ENCODE results near the gene FCER2.
"Not testable (repeated sequence)": the region's sequence is repeated elsewhere in the genome, so short reads cannot be mapped to it uniquely, and the experiment has no call there.

The FCER2 gene

DNA sequence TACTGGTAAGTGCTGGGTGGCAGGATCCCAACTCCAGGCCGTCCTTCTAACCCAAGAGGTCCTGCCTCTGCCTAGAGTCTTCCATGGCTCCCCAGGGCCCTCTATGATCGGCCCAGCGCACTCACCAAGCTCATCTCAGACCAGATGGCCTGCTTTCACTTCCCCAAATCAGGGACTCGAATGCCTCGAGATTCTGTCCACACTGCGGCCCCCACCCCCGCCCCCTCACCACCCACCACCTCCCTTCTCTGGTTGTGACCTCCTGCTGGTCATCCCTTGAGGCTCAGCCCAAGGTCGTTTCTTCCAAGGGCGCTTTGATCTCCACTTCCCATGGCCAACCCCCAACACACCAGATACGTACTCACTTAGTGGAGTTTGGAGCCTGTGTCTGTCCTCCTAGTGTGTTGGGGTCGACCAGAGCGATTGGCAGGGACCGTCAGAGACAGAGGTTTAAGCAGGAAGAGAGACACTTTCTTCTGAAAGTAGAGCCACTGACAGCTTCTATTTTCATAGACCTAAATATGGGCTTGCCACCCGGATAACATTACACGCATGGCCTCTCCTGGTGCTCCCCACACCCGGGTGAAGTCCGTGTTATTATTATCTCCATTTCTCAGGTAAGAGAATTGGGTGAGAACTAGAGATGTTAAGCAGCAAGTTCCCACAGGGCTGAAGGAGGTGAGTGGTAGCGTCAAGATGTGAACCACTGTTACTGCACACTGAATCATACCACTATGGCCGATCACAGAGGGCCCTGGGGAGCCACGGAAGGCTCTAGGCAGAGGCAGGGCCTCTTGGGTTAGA lies at the start of gene FCER2:
FCER2 (minus strand) TSS at position 478 of the 804 bp plus-strand sequence. CDS start 2,371 bp downstream, outside the sequence.
- FAIRE-seq, result no peak

DNA sequence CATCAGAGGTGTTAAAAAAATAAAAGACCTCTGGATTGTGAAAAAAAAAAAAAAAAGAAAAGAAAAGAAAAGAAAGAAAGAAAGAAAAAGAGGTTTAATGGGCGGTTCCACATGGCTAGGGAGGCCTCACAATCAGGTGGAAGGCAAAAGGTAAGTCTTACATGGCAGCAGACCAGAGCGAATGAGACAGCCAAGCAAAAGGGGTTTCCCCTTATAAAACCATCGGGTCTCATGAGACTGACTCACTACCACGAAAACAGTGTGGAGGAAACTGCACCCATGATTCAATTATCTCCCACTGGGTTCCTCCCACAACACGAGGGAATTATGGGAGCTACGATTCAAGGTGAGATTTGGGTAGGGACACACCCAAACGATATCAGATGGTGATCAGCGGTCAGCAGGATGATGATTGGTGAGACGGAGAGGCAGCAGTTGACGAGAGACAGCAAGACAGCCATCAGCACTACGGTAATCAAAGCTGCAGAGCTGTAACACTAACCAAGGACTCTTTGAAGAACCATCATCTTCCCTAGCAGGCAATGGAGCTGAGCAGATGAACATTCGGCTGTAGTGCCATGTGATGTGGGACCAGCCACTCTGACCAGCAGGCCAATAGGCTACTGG lies 49.3 kb upstream of the FCER2 start:
- no peak for FAIRE-seq

- FAIRE-seq, result no peak
Measured at GRCh38 chr19:7748756-7749155, 46.8 kb upstream of the FCER2 start.

GRCh38 chr19:7748171-7748570 lies 46.2 kb upstream of the FCER2 start:
- FAIRE-seq, result no peak

DNA sequence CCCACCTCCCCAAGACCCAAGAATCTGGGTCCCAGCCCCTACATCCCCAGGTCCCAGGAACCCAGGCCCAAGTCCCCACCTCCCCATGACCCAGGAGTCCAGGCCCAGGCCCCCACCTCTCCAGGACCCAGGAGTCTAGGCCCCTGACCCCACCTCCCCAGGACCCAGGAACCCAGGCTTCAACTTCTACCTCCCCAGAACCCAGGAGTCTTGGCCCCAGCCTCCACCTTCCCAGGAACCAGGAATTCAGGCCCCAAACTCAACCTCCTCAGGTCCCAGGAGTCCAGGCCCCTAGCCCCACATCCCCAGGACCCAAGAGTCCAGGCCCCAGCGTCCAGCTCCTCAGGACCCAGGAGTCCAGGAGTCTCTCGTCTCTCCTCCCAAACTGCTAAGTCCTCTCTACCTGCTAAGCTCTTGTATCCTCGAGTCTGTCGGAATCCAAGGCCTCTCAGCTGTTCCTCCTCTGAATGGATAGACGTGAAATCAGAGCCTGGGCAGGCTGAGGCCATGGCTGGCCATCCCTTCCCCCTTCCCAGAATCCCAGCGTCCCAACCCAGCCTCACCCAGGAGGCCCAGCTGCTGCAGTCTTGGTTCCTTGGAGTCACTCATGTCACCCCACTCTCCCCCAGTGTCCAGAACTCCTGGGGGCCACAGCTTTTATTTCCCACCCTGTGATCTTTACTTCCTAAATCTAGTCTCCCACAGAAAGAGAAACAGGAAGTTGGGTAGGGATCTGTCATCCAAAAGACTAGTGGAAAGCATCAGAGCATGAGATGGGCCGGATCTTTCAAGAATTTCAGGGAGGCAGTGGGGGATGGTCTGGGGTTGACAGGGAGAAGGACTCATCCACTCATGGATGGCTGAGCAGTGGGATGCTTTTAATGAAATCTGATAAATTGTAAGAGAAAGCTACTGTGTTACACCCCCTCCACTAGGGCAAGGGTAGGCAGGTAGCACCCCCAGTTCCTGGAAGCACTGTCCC lies 45.3 kb upstream of the FCER2 start, which contains the start of gene CD209:
CD209 (minus strand) TSS at position 632 of the 982 bp plus-strand sequence; CDS start at position 609, 23 bp downstream.
- no peak for FAIRE-seq

DNA sequence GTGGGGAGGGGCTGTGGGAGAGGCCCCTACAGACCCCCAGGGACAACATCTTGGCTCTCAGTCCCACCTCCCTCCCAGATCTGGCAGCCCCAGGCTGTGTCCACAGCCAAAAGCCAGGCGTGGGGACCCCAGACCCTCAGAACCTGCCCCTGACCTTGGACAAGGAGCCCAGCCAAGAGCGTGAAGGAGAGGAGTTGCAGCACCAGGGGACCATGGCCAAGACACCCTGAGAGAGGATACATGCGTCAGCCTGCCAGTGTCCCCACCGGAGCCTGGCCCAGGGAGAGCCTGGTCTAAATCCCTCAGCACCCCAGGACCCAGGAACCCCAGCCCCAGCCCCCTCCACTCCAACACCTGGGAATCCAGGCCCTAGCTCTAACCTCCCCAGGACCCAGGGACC lies 44.4 kb upstream of the FCER2 start:
- not testable (repeated sequence) for FAIRE-seq

DNA sequence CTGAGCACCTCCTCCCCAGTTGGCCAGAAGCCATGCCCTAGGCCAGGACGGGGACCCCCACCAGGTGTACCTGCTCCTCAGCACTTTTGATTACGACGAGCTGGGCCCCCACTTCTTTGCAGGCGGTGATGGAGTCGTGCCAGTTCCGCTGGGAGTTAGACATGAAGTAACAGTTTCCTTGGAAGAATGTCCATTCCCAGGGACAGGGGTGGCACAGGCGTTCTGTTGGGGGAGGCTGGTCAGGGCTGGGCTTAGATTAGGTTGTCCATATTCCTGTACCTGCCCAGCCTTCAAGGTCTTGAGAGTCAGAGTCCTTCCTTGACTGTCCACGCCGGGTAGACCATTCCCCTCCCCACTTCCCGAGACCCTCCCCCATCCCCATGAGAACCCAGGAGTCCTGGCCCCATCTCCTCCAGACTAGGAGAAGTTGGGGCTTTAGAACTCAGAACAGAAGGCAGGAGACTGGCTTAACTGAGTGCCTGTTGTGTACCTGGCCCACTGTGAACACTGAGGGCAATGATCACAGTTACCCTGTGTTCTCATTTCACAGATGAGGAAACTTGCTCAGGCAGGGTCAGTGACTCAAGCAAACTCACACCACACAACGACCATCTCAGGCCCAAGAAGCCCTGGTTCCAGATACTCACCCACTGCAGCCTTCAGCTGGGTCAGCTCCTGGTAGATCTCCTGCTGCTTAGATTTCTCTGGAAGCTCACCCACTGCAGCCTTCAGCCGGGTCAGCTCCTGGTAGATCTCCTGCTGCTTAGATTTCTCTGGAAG lies 43.1 kb upstream of the FCER2 start:
- FAIRE-seq, result no peak

DNA sequence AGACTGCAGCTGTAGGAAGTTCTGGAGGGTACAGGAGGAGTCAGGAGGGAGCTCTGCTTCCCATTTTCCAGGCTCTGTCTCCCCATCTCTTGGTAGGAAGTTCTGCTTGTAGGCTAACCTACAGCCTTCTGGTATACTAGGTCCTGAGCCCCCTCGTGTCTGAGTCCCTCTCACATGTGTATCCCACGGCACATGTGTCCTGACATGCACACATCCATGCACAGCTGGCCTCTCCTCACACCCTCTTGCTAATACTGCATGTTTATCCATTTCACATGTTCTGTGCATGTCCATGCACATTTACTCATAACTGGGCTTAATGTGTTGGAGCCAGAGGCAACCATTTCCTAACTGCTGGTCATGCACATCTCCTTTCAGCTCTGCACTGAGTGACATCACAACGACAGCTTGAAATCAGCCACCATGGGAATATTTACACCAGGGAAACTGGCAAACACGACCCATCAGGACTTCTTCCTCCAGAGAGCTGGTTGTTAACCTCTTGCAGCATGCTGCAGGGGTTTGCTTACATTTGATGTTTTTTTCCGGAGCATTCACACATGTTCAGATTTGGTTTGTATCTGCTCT lies 42.4 kb upstream of the FCER2 start:
- no peak for FAIRE-seq

DNA sequence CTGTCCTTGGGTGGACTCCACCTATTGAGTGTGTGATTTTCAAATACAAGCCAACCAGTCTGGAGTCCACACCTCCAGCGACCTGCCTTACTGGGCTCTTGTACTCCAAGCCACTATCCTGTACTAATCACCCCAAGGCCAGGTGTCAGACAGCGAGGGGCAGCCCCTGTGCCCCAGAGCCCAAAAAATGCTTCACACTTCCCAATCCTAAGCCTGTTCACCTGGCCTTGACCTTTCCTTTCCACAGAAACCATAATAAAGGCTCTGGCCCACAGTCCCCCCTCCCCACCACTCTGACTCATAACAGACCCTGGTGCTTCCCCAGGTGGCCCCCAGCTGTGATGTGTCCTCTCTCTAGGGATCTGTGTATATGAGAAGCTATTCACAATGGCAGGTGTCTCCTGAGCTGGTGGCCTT lies 41.5 kb upstream of the FCER2 start:
- no peak for FAIRE-seq

- FAIRE-seq, result no peak
Measured at GRCh38 chr19:7742991-7743390, 41.1 kb upstream of the FCER2 start.

- FAIRE-seq, result no peak
Measured at GRCh38 chr19:7742575-7742974, 40.6 kb upstream of the FCER2 start.

DNA sequence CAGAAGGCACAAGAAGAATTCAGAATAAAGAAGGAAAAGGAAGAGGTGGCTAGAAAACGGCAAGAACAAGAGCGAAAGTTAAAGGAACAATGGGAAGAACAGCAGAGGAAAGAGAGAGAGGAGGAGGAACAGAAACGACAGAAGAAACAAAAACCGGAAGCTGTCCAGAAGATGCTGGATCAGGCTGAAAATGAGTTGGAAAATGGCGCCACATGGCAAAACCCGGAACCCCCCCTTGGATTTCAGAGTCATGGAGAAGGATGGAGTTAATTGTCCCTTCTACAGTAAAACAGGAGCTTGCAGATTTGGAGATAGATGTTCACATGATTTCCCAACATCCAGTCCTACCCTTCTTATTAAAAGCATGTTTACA lies 38.7 kb upstream of the FCER2 start:
- no peak for FAIRE-seq

DNA sequence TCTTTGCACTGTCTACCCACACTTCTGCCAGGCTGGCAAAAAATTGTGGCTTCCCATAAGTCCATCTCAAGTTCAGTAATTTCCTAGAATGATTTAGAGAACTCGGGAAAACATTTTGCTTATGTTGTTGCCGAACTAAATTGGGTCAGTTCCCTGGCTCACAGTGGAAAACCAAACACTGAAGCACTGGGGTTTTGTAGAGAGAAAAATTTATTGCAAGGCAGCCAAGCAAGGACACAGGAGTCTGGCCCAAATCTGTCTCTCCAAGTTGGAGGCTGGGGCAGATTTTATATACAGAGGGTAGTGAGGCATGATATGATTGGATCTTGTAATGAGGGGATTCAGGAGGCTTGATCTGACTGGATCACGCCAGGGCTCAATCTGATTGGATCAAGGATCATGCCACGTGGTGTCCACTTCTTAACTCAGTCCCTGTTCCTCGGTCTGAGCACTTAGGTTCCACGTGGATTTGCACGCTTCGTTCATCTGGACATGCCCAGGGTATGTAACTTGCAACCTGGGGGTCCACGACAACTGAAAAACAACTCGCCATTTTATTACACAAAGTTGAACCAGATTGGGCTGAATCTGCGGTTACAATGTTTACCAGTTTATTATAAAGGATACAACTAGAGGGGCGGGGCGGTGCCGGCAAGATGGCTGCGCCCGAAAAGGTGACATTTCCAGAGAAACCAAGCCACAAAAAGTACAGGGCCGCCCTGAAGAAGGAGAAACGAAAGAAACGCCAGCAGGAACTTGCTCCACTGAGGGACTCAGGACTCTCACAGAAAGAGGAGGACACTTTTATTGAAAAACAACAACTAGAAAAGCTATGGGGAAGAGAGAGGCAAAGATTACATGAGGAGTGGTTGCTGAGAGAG lies 38.1 kb upstream of the FCER2 start:
- FAIRE-seq, result no peak

- no peak for FAIRE-seq
Measured at GRCh38 chr19:7739211-7739755, 37.4 kb upstream of the FCER2 start.

GRCh38 chr19:7738023-7738422 lies 36.1 kb upstream of the FCER2 start:
- no peak for FAIRE-seq

GRCh38 chr19:7737215-7737614 lies 35.3 kb upstream of the FCER2 start:
- FAIRE-seq, result no peak

GRCh38 chr19:7736148-7736547 lies 34.2 kb upstream of the FCER2 start:
- no peak for FAIRE-seq

DNA sequence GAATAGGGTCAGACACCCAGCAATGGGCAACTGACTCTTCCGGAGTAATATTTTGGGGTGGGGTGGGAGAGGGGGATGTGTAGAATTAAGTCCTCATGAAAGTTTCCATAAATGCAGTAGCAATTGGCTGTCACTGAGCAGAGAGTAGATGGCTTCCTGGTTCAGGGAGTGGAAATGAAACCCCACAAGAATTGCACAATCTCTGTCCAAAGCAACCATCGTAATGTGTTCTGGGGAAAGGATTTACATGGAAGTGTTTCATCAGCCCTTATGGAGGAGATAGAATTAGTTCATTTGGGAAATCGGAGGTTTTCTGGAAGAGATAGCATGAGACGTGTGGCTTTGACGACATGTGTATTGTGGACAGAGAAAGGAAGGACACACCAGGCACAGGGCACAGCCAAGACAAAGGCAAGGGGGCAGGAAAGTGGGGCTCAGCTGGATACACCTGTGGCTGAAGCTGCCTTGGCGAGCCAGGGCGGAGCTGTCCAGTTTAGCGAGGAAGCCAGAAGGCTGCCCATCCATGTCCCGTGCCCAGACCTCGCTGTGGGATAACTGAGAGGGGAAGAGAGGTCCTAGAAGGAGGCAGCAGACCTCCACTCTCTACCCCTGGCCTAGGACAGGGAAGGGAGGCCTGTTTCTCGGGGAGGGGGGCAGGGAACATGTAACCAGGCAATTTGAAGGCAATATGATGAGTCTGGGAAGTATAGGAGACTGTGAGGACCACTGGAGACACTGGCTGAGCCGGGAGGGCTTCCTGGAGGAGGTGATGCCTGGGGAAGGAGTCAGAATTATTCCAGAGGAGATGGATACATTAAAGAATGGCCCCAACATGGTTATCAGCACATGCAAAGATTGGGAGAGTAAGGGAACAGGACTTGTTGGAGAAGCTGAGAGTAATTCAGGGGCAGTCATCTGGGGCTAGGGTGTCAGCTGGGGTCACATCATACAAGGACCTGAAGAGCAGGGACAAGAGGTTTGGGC lies 32.6 kb upstream of the FCER2 start:
- FAIRE-seq, result no peak

DNA sequence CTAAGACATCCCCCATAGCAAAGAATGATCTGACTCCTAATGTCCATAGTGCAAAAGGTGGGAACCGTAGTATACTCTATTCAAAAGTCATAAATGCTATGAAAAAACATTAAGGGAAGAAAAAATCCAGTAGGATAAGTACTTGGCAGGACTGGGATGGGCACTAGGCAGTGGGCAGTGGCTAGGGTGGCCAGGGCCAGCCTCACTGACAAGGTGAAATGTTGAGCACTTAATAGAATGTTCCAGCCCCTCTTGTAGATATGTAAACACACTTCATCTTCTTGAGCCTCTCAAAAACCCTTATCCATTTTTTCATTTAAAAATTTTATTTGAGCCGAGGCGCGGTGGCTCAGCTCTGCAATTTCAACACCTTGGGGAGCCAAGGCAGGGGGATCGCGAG lies 31.4 kb upstream of the FCER2 start:
- FAIRE-seq, result no peak

Data from G401.6 (cell line).